GM18498 (cell line): ENCODE data around the gene TRIM48.
"Not testable (repeated sequence)": the region's sequence is repeated elsewhere in the genome, so short reads cannot be mapped to it uniquely, and the experiment has no call there.

Experiments used
- ATAC-seq: cut with Tn5 transposase; IDR thresholded peaks from one replicate; pipeline ENCODE4 v1.9.1; 2021; ENCODE audit warnings: mild to moderate bottlenecking, moderate library complexity; ENCODE audit not compliant: unreplicated experiment

The TRIM48 gene, protein sequence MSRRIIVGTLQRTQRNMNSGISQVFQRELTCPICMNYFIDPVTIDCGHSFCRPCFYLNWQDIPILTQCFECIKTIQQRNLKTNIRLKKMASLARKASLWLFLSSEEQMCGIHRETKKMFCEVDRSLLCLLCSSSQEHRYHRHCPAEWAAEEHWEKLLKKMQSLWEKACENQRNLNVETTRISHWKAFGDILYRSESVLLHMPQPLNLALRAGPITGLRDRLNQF

DNA sequence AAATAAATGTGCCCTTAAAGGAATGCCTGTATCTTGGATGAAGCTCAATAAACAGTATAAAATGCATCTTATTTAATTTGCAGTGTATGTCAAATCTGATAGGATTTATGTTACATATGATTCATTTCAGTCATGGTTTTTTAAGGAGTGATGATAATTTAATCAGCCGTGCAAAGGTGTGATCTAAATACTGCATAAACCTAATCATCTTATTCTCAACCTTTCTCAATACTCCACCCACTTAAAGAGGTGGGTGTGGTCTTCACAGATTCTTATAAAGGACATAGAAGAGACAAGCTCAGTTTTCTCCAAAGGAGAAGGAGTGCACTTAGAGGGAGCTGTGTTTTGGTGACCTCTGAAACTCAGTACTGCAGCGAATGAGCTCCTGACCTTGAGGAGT, at the start of gene TRIM48:
TRIM48 (plus strand) TSS at position 301 of the 400 bp plus-strand sequence. CDS start 113 bp downstream, outside the sequence.
- not testable (repeated sequence) for ATAC-seq

DNA sequence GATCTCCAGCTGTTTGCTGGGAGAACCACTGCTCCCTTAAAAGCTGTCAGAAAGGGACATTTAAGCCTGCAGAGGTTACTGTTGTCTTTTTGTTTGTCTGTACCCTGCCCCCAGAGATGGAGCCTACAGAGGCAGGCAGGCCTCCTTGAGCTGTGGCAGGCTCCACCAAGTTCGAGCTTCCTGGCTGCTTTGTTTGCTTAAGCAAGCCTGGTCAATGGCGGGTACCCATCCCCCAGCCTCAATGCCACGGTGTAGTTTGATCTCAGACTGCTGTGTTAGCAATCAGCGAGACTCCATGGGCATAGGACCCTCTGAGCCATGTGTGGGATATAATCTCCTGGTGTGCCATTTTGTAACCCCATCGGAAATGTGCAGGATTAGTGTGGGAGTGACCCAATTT, 23.6 kb upstream of the TRIM48 start:
- not testable (repeated sequence) for ATAC-seq

DNA sequence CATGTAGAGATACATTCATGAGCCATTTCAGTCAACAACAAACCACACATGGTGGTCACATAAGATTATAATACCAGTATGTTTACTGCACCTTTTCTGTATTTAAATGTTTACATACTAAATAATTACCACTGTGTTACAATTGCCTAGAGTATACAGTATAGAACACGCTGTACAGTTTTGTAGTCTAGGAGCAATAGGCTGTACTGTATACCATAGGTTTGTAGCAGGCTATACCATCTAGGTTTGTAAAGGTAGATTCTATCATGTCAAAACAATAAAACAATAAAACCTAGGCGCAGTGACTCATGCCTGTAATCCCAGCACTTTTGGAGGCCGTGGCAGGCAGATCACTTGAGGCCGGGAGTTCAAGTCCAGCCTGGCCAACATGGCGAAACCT, 1.1 kb downstream of the TRIM48 start:
- ATAC-seq: no peak
